Fibroblast of the conjunctiva (primary cell): ENCODE results near the gene NUP93.
"Not testable (repeated sequence)": the region's sequence is repeated elsewhere in the genome, so short reads cannot be mapped to it uniquely, and the experiment has no call there.

Experiments used
- DNase-seq: peaks from one replicate; pipeline ENCODE4 v3.0.0-alpha.2; 2010; ENCODE audit warnings: low read depth

The NUP93 gene

DNA sequence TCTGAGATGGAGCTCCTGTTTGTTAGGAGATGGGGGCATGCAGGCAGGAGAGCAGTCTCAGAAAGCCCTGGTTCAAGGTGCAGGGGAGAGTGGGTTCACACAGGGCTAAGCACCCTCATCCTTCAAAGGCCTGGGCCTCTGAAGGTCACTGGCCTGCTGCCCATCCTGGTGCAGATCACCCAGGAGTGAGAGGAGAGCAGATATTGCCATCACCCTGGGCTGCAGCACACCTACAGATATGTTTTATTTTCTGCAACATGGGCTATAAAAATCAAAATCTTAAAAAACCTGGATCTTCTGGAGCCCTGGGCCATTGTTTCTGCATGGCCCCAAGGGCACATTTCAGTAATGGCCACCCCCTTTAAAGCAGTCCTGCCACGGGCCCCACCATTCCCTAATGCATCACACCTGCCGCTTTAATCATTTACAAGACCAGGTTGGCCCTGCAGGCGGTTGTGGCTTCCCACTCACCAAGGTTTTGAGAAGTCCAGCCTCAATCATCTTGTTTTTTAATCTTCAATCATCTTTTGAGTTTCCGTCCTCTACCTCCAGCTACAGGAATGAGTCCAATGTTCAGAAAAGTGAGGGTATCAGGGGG, 20.4 kb upstream of the NUP93 start:
- DNase-seq, result no peak

DNA sequence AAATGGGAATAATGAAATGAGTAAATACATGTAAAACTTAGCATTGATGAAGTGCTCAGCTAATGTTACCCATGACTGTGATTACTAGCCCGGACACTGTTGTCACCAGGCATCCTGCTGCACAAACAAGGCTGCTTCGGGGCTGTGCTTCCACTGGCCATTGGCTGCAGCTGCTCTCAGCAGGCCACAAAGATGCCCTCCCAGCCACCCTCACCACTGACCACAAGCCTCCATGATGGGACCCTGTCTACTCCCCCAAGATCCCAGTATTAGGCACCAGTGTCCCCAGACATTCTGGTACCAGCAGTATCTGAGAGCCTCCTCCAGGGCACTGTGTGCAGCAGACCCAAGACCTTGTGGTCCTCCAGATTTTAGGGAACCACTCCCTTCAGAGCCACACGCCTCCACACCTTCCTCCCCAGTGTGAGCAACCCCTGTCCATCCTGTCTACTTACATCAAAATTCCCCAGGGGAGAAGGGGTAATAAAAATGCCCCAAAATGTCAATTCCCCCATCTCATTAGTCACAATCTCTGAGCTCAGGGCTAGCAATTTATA, 19.7 kb upstream of the NUP93 start:
- DNase-seq, result no peak

DNA sequence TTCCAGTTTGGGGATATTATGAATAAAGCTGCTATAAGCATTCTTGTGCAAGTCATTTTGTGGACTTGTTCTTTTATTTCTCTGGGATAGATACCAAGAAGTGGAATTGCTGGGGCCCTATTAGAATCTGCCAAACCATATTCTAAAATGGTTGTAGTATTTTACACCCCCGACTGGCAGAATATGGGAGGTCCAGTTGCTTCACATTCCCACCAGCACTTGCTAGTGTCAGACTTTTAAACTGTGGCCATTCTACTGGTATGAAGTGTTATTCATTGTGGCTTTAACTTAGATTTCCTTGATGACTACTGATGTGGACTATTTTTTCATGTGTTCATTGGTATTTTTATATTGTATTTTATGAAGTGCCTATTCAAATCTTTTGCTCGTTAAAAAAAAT, 18.1 kb upstream of the NUP93 start:
- DNase-seq, result no peak

DNA sequence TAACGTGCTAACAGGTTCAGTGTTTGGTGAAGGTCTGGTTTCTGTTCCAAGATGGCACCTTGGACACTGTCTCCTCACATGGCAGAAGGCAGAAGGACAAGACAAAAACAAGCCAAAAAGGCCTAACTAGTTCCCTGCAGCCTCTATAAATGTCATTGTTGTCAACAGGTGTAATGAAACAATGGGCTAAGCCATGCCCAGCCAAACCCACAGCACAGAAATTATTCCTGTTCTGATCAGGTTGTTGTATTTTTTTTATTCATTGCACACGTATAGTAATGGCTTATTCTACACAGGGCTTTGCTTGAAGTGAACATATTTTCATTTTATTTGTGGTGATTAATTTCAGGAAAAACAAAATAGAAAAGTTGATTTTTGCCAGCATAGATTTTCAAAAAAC, 16.1 kb upstream of the NUP93 start:
- no peak for DNase-seq

DNA sequence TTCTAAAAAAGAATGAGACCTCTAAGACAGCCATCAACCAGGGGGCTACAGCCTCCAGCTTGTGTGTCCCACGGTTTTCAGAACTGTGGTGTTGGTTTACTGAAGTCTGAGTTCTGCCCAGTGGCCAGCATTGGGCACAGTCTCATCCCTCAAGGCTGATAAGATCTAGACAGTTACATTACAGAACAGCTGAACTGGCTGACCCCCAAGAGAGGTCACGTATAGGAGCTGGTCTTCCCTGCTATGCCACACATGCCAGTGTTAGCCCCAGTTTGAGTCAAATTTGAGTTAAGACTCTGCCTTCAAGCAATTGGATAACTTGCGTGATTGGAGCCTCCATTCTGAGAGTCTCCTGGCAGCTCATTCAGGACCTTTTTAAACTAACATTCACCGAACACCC, 14.8 kb upstream of the NUP93 start:
- no peak for DNase-seq

DNA sequence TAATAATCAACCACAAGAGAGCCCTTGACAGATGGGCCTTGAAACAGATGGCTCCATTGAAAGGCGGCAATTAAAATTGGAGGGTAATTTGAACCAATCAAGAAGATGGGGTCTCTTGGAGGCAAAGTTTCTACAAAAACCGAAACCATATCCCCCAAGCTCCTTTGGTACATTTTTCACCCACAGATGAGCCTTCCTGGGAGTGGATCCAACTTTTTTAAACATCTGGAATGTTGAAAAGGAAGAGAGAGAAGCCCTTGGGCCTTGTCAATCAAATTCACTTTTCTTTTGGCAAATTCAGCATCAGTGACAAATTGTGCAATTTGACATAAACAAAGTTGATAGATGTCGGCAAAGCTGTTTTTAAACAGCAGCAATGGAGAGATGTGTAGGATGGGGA, 13.2 kb upstream of the NUP93 start:
- no peak for DNase-seq

DNA sequence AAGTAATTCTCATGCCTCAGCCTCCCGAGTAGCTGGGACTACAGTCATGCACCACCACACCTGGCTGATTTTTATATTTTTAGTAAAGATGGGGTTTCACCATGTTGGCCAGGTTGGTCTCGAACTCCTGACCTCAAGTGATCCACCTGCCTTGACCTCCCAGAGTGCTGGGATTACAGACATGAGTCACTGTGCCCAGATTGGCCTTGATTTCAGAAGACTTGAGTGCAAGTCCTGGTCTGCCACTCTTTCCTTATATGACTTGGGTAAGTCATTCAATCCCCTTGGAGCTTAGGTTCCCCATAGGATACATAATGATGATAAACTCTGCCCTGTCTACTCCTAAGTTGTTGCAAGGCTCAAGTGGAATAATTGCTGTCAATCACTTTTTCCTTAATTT, 12.4 kb upstream of the NUP93 start:
- DNase-seq, result not testable (repeated sequence)

DNA sequence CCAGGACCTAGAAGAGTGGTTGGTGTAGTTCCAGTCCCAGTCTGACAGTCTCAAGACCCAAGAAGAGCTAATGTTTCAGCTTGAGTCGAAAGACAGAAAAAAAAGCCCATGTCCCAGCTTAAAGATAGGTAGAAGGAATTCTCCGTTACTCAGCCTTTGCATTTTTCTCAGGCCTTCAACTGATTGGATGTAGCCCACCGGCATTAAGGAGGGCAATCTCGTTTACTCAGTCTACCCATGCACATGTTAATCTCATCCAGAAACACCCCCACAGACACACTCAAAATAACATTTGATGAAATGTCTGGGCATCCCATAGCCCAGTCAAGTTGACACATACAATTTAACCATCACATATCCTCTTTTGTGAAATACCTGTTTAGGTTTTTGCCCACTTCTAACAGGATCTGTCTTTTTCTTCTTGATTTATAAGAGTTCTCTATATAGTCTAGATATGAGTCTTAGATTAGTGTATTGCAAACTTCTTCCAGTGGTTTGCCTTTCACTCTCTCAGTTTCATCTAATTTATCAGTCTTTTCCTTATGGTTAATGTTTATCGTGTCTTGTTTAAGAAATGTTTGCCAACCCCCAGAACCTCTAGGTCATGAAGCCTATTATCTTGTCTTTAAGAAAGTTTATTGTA, 7.6 kb upstream of the NUP93 start:
- no peak for DNase-seq

DNA sequence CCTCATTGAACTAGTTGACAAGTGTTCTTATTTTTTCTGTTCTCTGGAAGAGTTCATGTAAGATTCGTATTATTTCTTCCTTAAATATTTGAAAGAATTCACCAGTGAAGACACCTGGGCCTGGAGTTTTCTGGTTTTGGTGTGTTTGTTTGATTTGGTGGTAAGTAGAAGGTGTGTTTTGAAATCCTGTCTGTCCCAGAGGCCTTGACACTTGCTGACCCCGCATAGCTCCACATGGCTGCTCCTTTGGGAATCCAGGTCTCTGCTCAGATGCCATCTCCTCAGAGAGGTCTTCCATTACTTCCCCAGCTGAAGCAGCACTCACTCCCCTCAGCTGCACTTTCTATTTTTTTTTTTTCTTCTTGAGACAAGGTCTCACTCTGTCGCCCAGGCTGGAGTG, 5.7 kb upstream of the NUP93 start:
- DNase-seq, result no peak

DNA sequence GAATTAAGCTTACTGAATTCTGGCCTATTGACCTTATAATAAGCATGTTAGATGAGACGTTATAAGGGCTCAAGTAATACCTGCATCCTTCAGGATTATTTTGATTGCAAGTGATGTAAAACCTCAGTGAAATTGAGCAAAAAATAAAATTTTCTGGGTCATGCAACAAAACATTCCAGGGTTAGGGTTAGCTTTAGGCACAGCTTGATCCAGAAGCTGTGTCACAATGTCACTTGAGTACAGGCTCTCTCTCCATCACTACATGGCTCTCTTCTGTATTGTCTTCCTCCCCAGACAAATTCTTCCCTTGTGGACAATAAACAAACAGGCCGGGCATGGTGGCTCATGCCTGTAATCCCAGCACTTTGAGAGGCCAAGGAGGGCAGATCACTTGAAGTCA, 3.6 kb upstream of the NUP93 start:
- no peak for DNase-seq

DNA sequence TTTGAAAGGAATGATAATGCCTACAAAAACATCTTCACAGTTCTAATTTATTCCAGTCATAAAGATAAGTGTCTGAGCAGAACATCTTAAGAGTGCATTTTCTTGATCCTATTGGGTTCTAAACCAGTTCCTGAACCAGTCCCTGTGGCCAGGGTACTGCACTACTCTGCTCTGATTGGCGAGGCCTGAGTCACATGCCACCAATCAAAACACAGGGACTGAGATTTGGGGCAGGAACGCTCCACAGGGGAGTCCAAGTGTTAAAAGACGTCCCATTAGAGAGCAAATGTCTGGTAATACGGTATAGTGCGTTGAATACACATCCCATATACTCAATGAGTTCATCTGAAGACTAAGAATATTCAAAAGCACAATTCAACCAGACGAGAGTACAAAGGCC, 3.0 kb upstream of the NUP93 start:
- DNase-seq, result no peak

DNA sequence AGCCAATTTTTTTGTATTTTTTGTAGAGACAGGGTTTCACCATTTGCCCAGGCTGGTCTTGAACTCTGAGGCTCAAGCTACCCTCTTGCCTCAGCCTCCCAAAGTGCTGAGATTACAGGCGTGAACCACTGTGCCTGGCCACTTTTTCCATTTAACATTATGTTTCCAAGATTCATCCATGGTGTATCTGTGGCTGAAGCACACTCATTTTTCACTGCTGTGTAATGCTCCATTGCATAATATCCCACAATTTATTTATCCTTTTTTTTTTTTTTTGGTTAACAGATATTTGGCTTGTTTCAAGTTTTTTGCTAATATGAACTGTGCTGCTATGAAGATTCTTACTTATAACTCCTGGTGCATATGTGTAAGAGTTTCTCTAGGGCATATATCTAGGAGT, 1.9 kb upstream of the NUP93 start:
- no peak for DNase-seq

DNA sequence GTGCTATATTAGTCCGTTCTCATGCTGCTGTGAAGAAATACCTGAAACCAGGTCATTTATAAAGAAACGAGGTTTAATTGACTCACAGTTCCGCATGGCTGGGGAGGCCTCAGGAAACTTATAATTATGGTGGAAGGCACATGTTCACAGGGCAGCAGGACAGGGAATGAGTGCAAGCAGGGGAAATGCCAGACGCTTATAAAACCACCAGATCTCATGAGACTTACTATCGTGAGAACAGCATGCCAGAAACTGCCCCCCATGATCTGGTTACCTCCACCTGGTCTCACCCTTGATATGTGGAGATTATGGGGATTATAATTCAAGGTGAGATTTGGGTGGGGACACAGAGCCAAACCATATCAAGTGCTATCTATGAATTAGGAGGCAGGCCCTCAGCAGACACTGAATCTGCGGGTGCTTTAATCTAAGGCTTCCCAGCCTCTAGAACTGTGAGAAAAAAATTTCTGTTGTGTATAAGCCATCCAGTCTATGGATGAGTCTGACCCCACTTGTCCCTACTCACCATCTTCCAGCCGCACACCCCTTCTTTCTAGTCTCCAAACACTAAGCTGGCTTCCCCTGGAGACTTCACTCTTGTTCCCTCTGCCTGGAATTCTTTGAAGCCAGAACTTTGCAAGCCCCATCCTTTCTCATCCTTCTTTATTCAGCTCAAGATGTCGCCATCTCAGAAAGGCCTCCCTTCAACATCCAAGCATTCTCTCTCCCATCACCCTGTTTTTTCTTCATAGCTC, 772 bp upstream of the NUP93 start:
- DNase-seq, result no peak

DNA sequence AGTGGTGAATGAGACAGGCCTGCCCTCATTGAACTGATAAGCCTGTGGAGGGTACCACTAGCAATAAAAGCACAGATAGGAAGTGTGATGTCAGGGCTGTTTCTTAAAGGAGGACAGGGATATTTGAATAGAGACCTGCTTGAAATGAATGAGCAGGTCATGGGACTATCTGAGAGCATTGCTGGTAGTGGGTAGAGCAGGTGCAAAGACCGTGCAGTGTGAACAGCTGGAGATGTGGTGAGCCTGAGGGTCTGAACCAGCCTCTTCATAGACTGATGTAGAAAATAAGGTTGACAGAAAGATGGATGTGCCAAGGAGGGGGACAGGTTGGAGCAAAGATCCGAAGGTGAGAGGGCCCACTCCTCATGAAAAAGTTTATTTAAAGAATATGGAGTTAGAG, 2.4 kb downstream of the NUP93 start:
- DNase-seq, result no peak

DNA sequence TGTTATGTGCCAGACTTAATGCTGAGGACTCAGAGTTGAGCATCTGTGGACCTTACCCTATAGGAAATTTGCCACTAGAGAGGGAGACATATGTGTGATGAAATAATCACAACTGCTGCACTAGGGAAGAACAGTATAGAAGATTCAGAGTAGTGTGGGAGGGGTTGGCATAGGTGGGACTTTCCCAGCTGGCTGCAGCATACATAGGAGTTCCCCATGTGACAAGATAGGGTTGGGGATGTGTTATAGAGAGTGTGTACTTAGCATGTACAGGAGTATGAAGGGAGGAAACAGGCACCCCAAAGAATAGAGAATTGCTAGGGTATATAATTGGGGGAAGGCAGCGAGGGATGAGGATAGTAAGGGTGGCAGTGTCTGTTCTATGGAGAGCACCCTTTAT, 2.9 kb downstream of the NUP93 start:
- no peak for DNase-seq

DNA sequence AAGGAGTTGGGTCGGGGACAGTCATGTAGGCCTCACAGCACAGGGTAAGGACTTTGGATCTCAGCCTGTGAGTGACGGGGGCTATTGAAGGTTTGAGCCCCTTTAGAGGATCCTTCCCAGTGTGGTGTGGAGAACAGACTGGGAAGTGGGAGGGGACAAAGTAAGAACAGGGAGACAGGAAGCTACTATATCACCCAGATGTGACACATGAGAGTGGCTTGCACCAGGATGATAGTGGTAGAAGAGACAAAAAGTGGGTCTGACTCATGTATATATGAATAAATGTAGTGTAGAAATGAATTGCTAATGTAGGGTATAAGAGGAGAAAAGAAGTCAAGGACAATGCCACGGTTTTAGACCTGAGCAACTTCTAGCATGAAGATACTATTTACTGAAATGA, 4.5 kb downstream of the NUP93 start:
- no peak for DNase-seq

DNA sequence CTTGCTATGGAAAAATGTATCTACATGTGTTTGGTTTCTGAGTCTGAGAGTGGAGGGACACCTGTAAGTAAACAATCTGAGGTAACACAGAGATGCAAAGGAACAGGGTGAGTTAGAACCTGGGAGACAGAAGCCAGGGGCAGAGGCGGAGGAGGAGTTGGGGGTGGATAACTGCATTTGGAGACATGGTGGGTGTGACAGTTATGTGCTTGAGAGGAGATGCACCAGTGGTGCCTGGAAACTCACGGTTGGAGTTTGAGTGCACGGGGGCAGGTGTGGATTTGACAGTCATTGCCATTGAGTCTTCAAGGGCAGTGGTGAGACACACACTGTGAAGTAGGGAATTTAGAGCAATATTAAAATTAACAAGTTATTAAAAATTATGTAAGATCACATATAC, 6.5 kb downstream of the NUP93 start:
- DNase-seq, result no peak

DNA sequence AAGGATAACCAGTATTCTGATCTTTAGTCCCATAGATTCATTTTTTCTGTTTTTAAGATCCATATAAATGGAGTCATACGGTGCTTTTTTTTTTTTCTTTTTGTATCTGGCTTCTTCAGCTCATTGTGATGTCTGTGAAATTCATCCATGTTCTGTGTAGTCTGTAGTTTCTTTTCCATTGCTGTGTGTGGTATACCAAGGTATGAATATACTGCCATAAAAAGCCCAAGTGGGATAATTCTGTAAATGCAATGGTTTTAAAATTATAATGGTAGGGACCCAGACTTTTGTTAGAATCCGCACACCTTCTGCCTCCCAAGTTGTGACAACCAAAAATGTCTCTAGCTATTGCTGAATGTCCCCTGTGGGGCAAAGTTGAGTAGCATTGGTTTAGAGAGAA, 7.6 kb downstream of the NUP93 start:
- DNase-seq, result no peak

DNA sequence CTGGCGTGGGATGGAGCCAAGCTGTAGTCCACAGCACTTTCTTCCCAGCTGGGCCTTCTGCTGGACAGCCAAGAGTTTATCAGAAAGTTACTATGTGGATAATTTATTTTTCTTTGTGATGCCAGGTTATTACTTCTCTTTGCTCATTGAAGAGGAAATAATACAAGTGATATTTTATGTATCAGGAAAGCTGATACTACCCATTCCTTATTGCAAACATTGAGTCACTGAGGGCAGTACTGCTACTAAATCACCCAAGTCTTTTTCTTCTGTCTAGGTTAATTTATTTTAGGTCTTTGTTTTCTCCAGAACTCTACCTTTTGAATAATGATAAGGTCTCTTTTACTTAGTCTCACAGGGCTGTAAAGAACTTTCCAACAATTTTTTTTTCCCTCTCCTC, 8.3 kb downstream of the NUP93 start:
- DNase-seq, result no peak

DNA sequence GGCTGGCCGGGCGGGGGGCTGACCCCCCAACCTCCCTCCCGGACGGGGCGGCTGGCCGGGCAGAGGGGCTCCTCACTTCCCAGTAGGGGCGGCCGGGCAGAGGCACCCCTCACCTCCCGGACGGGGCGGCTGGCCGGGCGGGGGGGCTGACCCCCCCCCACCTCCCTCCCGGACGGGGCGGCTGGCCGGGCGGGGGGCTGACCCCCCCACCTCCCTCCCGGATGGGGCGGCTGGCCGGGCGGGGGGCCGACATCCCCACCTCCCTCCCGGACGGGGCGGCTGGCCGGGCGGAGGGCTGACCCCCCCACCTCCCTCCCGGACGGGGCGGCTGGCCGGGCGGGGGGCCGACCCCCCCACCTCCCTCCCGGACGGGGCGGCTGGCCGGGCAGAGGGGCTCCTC, 9.4 kb downstream of the NUP93 start:
- DNase-seq, result not testable (repeated sequence)

DNA sequence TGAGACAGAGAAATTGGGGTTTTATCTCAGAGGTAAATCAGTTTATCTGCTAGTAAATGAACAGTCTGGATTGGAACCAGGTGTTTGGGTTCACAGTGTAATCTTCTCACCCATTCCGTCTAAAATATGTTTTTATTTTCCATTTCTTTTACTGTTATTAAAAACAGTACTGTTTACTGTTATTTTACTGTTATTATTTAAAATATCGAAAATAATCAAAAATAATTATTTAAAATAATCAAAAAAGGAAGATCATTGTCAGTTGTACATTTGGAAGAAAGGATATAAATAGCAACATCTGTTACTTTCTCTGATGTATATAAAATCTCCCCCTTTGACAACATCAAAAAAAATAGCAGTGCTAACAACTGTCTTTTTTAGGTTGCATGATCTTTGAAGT, 11.5 kb downstream of the NUP93 start:
- DNase-seq, result no peak

DNA sequence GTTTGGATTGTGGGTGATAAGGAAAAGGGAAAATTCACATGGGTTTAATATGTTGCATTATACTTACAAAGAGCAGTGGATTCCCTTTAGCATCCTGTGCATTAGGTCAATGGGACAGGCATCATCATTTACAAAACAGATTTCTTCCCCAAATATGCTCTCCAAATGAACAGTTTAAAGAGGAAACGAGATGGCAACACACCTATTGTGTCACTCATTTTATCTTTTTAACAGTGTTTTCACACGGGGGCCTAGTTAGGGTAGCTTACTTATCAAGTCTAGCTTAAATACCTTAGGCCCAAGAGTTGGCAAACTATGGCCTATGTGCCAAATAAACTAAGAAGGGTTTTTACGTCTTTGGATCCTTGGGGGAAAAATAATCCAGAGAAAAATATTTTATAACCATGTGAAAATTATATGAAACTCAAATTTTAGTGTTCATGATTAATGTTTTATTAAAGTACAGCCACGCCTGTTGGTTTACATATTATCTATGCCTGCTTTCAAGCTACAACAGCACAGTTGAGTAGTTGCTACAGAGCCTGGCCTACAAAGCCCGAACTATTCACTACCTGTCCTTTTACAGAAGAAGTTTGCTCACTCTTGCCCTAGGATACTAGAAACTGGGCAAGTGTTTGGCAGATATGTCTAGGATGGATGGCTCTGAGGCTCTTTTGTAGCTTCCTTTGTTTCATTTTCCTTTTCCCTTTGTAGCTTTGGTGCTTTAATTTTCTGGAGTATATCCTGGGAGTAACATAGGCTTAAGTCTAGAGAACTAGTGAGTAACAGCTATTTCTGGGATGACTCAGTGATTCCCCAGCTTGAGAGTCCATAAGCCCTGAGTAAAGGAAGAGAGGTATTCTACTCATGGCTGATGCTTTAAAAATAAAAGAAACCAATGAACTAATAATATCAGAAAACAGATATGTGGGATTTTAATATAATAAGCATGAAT, 12.4 kb downstream of the NUP93 start:
- DNase-seq, result peak; percentile 55
